HG03159 (cell line): ENCODE data around the gene MAD1L1.
"Not testable (repeated sequence)": the region's sequence is repeated elsewhere in the genome, so short reads cannot be mapped to it uniquely, and the experiment has no call there.

Experiments
- ATAC-seq: cut with Tn5 transposase; IDR thresholded peaks from one replicate; pipeline ENCODE4 v1.9.1; 2021; ENCODE audit warnings: mild to moderate bottlenecking, moderate library complexity; ENCODE audit not compliant: unreplicated experiment

MAD1L1 gene

DNA sequence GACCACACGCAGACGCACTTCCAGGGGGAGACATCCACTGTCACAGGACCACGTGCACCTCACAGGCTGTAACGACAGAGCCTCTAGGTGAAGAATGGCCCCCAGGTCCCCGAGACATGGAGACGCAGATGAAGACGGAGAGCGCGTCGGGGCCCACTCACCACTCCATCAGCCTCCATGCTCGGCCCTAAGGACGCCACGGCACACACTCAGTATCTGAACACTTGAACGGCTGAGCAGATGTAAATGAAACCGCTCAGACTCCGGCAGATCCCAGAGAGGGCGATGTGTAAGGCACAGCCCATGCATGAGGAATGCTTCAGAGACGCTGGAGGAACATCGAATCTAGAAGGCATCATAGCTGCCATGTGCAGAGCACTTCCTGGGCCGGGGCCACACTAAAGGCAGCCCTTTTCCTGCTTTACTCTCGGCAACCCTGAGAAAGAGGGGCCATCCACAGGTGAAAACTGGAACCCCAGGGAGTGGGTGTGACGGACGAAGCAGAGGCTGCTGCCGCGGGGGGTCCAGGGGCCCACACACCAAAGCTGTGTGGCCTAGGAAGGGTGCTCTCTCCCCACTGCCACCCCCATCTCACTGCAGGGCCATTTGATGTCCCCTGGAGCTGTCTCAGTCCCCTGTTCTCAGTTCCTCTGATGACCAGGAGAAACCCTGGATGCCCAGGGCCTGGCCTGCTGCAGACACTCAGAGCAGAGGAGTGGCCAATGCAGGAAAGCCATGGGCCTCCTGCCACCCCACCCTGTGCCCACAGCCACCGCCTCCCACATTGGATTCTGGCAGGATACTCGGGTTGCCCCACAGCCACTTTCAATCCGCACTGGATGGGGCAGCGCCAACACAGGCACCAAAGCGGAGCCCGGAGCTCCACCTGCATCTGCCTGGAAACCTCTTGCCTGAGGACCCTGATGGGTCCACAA, 253.8 kb downstream of the MAD1L1 start:
- no peak for ATAC-seq

DNA sequence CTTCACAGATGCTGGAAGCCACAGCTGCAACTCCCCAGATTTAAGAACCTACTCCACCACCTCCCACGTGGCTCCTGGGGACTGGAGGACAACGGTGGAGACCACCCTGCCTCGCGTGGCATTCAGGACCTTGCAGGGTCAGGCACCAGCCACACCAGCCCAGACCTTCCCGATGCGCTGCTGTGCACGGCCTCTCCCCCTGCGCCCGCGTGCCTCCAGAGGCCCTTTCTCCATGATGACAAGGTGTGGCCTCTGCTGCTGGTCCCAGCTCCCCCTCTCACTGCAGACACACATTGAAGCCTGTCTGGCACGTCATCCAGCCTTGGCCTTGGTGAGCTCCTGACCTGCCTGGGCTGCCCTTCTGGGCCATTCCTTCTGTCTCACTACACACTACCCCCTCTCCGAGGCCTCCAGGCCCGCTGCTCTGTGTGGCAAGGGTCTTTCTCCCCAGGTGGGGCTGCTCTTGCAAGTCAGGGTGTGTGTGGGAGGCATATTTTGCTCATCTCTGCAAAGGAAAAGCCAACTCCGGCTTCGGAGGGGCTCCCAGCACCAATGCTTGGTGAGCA, 254.8 kb downstream of the MAD1L1 start:
- no peak for ATAC-seq

- no peak for ATAC-seq
These were observed 255.5 kb downstream of the MAD1L1 start for GRCh38 chr7:1977059-1977875.

DNA sequence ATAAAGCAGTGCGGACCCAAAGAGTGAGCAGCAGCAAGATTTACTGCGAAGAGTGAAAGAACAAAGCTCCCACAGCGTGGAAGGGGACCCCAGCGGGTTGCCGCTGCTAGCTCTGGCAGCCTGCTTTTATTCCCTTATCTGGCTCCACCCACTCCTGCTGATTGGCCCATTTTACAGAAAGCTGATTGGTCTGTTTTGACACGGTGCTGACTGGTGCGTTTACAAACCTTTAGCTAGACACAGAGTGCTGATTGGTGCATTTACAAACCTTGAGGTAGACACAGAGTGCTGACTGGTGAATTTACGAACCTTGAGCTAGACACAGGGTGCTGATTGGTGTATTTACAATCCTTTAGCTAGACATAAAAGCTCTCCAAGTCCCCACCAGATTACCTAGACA, 256.2 kb downstream of the MAD1L1 start:
- not testable (repeated sequence) for ATAC-seq

DNA sequence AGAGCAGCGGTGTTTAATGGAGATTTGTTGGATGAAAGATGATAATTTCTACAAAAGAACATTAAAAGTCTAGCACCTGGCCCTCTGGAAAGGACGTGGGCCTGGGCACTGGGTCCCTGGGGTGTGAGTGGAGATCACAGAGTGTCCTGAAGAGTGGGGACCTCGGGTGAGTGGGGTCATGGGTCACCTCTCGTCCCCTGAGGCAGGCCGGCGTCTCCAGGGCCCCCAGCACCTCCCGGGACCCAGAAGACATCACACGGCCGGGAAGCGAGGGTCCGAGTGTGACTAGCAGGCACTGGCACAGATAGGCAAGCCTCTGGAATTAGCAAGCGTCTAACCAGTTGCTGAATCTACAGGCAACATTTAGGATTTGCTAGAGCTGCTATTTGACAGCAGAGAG, 257.2 kb downstream of the MAD1L1 start:
- no peak for ATAC-seq

DNA sequence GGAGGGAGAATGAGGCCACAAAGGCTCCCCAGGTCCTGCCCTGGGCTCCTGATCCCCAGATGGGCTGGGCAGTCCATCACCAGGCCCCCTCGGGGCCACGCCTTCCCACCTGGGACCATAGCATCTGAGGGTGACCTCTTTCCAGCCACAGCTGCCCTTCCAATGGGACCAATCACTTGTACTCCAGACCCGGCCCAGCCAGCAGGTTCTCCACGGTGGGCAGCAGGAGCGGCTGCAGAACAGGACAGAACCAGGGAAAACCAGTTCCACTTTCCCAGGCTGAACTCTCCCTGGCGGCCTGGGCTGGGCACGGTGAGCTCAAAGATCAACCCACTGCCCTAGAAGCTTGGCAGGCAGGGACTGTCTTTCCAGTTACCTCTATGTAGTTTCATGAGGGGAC, 257.6 kb downstream of the MAD1L1 start:
- no peak for ATAC-seq

DNA sequence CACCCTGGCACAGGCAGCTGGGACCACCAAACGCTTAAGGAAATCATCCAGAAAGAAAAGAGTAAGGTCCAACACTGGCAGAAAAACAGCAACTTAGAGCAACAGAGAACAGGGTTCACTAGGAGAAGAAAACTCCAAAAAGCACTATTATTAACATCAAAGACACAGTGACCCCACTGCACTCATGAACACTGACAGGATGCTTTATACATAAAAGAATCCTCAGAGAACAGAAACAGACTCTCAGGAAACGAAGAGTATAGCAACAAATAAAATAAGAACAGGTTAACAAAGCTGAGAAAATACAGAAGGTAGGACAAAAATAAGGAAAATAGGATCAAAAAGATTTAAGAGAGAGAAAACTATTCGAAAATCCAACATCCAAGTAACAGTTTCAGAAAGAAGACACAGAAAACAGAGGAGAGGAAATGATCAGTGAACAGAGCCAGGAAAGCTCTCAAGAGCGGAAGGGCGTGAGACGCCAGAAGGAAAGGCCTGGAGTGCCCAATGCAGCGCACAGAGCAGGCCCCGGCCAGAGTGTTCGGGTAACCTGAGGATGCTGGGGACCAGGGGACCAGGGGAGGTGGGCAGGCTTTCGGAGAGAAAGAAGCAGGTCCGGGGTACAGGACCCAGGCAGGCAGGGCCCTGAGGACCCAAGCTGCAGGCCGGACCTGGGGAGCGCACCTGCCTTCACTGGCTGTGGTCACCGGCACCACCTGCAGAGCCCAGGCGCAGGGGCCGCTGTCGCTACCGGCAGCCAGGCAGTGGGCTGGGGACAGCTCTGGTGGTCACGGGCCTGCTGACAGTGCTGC, 258.2 kb downstream of the MAD1L1 start:
- no peak for ATAC-seq

GRCh38 chr7:1973321-1974251, 259.2 kb downstream of the MAD1L1 start:
- no peak for ATAC-seq

DNA sequence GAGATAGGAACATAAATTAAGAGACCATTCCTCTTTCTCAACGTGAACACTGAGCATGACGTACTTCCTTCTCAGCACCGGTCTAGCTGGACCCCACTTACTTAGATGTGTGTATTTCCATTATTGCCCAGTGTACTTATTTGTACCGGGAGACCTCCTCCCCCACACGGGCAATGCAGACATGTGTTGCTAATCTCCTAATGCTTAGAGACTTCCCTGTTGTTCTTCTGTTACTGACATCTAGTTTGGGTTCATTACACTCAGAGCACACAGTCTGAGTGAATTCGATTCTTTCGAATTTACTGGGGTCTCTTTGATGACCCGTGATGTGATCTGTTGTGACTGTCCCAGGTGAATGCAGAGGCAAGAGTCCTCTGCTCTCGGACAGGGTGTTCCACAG, 260.0 kb downstream of the MAD1L1 start:
- no peak for ATAC-seq

DNA sequence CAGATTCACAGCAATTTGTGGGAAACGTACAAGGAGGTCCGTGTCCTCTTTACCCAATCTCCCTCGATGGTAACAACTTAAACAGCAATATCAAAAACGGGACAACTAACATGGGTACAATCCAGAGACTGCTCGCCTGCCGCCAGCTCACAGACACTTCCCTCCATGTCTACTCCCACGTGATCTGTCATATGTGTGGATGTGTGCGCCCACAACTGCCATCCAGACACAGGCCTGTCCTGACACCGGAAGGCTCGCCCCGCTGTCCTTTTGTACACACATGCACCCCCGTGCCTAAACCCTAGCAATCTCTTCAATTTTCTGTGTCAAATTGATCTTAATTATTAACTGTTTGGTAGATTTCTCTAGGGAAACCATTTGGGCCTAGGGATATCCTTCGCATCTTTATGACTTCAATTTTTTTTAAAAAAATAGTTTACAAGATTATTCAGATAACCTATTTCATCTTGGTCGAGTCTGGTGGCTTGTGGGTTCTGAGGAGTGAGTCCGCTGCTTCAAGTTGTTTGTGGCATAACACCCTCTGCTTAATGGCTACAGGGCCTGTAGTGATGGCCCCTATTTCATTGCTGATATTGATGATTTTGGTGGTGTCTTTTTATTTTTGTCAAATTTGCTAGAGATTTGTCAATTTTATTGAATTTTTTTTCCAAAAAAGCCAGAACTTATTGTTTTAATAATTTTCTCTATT, 260.6 kb downstream of the MAD1L1 start:
- no peak for ATAC-seq

DNA sequence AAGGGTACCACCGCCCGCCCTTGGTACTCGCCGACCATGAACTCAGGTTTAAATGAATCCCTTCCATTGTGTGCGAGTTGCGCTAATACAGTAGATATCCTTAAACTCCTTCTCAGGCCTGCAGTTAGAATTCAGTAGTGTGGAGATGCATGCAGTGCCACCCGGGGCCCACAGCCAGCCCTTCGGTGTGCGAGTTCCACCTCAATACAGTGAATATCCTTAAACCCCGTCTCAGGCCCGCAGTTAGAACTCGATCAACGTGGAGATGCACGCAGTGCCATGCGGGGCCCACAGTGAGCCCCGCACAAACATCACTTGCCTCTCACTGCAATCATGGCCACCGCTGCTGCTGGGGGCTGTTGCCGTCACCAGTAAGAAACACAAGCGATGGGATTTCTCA, 261.9 kb downstream of the MAD1L1 start:
- ATAC-seq: no peak

DNA sequence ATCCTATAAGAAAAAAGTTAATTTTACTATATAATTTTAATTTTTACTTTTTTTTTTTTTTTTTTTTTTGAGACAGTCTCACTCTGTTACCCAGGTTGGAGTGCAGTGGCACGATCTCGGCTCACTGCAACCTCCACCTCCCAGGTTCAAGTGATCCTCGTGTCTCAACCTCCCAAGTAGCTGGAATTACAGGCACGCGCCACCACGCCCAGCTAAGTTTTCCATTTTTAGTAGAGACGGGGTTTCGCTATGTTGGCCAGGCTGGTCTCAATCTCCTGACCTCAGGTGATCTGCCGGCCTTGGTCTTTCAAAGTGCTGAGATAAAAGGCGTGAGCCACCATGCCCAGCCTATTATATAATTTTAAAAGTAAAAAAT, 262.5 kb downstream of the MAD1L1 start:
- not testable (repeated sequence) for ATAC-seq

DNA sequence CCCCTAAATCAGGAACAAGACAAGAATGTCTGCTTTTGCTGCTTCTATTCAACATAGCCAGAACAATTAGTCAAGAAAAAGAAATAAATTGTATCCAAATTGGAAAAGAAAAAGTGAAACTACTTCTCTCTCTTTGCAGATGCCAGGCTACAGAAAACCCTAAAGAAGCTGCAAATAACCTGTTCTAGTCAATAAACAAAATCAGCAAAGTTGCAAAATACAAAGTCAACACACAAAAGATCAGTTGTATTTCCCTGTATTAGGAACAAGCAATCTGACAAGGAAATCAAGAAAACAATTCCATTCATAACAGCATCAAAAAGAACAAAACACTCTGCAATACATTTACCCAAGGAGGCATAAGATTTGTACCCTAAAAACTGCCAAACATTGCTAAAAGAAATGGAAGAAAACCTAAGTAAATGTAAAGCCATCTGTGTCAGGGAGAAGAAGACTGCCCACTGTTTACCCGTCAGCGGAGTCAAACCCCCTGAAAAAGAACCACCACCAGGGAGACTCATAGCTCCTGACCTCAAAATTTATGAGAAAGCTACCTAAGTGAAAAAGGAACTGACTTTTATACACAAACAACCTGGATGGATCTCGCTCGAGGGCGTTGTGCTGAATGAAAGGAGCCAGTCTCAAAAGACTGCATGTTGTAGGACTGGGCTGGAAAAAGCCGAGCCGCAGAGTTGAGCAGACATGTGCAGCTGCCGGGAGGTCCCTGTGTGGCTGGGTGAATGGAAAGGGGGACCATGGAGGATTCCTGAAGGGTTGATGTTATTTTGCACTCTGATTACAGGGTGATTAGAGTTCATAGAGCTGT, 263.1 kb downstream of the MAD1L1 start:
- ATAC-seq: no peak

- ATAC-seq: no peak
These were observed 264.2 kb downstream of the MAD1L1 start for GRCh38 chr7:1968397-1969111.

DNA sequence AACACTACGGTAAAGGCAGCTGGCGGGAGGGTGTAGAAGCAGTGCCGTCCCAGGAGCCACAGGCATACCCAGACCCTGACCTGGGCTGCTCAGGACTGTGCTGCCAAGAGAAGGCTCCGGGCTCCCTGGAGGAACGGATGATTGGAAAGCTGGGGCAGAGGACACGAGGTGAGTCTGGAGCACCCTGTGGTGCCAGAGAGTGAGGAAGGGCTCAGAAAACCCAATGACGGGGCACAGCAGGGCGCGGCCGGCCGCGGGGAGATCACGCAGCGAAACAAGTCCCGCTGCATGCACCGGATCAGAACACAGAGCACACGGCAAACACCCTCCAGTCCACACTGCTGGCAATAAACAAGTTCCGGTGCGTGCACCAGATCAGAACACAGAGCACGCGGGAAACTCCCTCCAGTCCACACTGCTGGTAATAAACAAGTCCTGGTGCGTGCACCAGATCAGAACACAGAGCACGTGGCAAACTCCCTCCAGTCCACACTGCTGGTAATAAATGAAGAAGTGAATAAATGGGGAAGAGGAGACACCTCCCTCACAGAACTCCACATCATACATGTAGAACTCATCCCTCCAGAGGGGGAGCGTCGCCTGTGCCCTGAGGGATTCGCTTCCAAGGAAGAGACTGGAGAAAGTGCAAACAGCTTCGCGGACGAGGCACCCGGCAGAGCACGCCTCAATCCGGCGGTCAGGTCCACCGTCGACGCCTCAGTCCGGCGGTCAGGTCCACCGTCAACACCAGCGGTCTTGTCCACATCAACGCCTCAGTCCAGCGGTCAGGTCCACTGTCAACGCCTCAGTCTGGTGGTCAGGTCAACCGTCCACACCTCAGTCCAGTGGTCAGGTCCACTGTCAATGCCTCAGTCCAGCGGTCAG, 265.0 kb downstream of the MAD1L1 start:
- no peak for ATAC-seq

GRCh38 chr7:1966631-1967200, 266.0 kb downstream of the MAD1L1 start:
- ATAC-seq: no peak
